K562 treated with DMSO at 1 percent for 12 hours (cell line): ENCODE data around the gene NFATC4. TPM values are rescaled to one million over a fixed set of nuclear protein-coding genes. Genes with fewer than 3 reads are reported as not detected.

ENCODE experiments used
- total RNA-seq: library from RNA; unstranded; fragments of 300-600 nt; gene quantifications from 2 replicates; pipeline ENCODE4 v1.2.3, GENCODE V29; 2022; ENCODE audit not compliant: insufficient read depth

Gene NFATC4
- 1.1 and 1.3 TPM in 2 replicates for total RNA-seq

GRCh38 chr14:24367514-24368211, at the start of gene NFATC4:
NFATC4 (plus strand) TSS chr14:24368184; CDS start chr14:24368341, 157 bp downstream.

GRCh38 chr14:24334431-24335291, 33.3 kb upstream of the NFATC4 start, which contains the start of gene ADCY4:
ADCY4 (minus strand) TSS chr14:24335071; CDS start chr14:24334652, 419 bp downstream.

GRCh38 chr14:24339284-24340151, 28.5 kb upstream of the NFATC4 start, which contains the start of gene RIPK3:
RIPK3 (minus strand) TSS chr14:24339991; CDS start chr14:24339826, 165 bp downstream.

DNA sequence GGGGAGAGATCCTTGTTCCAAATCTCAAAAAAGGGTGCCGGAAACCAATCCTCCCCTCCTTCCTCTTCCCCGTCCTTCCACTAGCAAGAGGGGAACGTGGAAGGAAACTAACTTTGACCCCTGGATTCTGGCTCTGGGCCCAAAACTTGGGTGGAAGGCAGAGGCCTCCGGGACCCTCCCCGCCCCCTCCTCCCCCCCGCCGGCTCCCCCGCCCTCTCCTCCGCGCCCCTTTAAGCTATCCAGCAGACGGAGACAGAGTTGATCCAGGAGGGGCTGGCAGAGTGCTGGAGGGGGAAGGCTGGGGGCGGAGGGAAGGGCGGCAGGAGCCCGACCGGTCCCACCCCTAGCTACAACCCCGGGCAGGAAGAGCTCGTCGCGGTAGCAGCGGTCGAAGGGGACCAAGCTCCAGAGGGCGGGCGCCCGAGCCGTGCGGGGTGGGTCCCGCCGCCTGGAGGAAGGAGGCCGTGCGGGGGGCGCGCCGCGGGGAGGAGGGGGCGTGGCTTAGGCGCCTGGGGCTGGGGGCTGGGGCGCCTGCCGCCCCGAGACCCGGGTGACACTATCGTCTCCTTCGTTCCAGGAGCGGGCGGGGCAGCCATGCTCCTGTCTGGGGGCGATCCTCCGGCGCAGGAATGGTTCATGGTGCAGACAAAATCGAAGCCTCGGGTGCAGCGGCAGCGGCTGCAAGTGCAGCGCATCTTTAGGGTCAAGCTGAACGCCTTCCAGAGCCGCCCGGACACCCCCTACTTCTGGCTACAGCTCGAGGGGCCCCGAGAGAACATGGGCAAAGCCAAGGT, 30.9 kb downstream of the NFATC4 start, which contains the start of gene NYNRIN:
Gene NYNRIN, plus strand, starts transcription at position 351 of the 794 bp plus-strand sequence. Its CDS starts 244 bp downstream, at position 595.

Other genes with a start within 250 kb of the NFATC4 start
- gene FITM1, start 237.5 kb upstream of the NFATC4 start, total RNA-seq: not detected in 2 replicates
- gene PSME1, start 232.0 kb upstream of the NFATC4 start, total RNA-seq: 173 and 189 TPM in 2 replicates
- 41.4 and 46.4 TPM in 2 replicates for gene EMC9, start 226.6 kb upstream of the NFATC4 start, total RNA-seq
- gene PSME2, start 221.6 kb upstream of the NFATC4 start, total RNA-seq: 145 and 149 TPM in 2 replicates
- 31.0 and 40.2 TPM in 2 replicates for gene RNF31, start 220.7 kb upstream of the NFATC4 start, total RNA-seq
- gene IRF9, start 206.9 kb upstream of the NFATC4 start, total RNA-seq: 12.0 and 15.5 TPM in 2 replicates
- 0.75 and 2.7 TPM in 2 replicates for gene REC8, start 196.1 kb upstream of the NFATC4 start, total RNA-seq
- gene IPO4, start 179.4 kb upstream of the NFATC4 start, total RNA-seq: 12.2 and 13.1 TPM in 2 replicates
- 14.9 and 25.9 TPM in 2 replicates for gene TM9SF1, start 172.7 kb upstream of the NFATC4 start, total RNA-seq
- gene TSSK4, start 162.5 kb upstream of the NFATC4 start, total RNA-seq: 0.67 TPM in 1 of 2 replicates, not detected in the other
- gene CHMP4A, start 154.7 kb upstream of the NFATC4 start, total RNA-seq: 56.6 and 66.5 TPM in 2 replicates
- gene MDP1, start 152.1 kb upstream of the NFATC4 start, total RNA-seq: 3.7 and 15.6 TPM in 2 replicates
- gene NEDD8, start 135.8 kb upstream of the NFATC4 start, total RNA-seq: 134 and 179 TPM in 2 replicates
- gene GMPR2, start 135.3 kb upstream of the NFATC4 start, total RNA-seq: 47.9 and 58.1 TPM in 2 replicates
- gene TINF2, start 125.6 kb upstream of the NFATC4 start, total RNA-seq: 17.2 and 19.4 TPM in 2 replicates
- 0.58 TPM in 1 of 2 replicates, not detected in the other for gene TGM1, start 105.0 kb upstream of the NFATC4 start, total RNA-seq
- 17.9 and 19.6 TPM in 2 replicates for gene RABGGTA, start 96.6 kb upstream of the NFATC4 start, total RNA-seq
- gene DHRS1, start 68.4 kb upstream of the NFATC4 start, total RNA-seq: 37.2 and 42.4 TPM in 2 replicates
- gene NOP9, start 68.3 kb upstream of the NFATC4 start, total RNA-seq: 3.9 and 10.9 TPM in 2 replicates
- gene CIDEB, start 60.2 kb upstream of the NFATC4 start, total RNA-seq: not detected in 2 replicates
- 2.5 and 11.2 TPM in 2 replicates for gene LTB4R2, start 58.0 kb upstream of the NFATC4 start, total RNA-seq
- gene LTB4R, start 56.7 kb upstream of the NFATC4 start, total RNA-seq: 4.1 and 6.5 TPM in 2 replicates
- not detected in 2 replicates for gene ADCY4, start 33.1 kb upstream of the NFATC4 start, total RNA-seq
- 0.67 TPM in 1 of 2 replicates, not detected in the other for gene RIPK3, start 28.2 kb upstream of the NFATC4 start, total RNA-seq
- 0.40 and 1.1 TPM in 2 replicates for gene NYNRIN, start 30.8 kb downstream of the NFATC4 start, total RNA-seq
- 0.26 TPM in 1 of 2 replicates, not detected in the other for gene CBLN3, start 61.5 kb downstream of the NFATC4 start, total RNA-seq
- 10.6 and 46.8 TPM in 2 replicates for gene KHNYN, start 61.8 kb downstream of the NFATC4 start, total RNA-seq
- gene SDR39U1, start 74.6 kb downstream of the NFATC4 start, total RNA-seq: 50.9 and 59.5 TPM in 2 replicates
- gene CMA1, start 140.1 kb downstream of the NFATC4 start, total RNA-seq: not detected in 2 replicates
- not detected in 2 replicates for gene CTSG, start 208.1 kb downstream of the NFATC4 start, total RNA-seq
- not detected in 2 replicates for gene GZMH, start 241.5 kb downstream of the NFATC4 start, total RNA-seq